T-cell (primary cell): ENCODE results near the gene DCPS. TPM values are rescaled to one million over a fixed set of nuclear protein-coding genes. Genes with fewer than 3 reads are reported as not detected.

ENCODE experiments used
- ATAC-seq, 4 experiments: fragments of 200-7000 bp in 3 of 4; fragments of 150-1000 bp in 1 of 4; cut with Tn5 transposase; replicated peaks in 1 of 4; 1 replicate in 3 of 4; 2 replicates in 1 of 4; pipeline ENCODE4 v1.10.0; 2021; ENCODE audit warnings: moderate library complexity in 3 of 4, mild to moderate bottlenecking in 2 of 4, moderate number of reproducible peaks in 1 of 4
- CTCF ChIA-PET, 2 donors: fragments of 300-600 bp; sonication (Branson Sonifier 250); formaldehyde crosslinking; loops; one replicate each; lab custom pipeline; 2022; ENCODE audit warnings: antibody characterized with exemption in 2 of 2; lab: Charles Lee
- POLR2A ChIA-PET, 2 donors: fragments of 300-600 bp; sonication (Branson Sonifier 250); formaldehyde crosslinking; loops; one replicate each; lab custom pipeline; 2022; ENCODE audit warnings: antibody characterized with exemption in 2 of 2; lab: Charles Lee
- DNase-seq, 35 experiments: peaks; one replicate each; pipeline versions ENCODE4 v3.0.0 to v3.0.0-alpha.2; 2013 to 2023
- H3K27ac ChIP-seq: one replicate; pipeline ENCODE4 v1.5.1; 2013; ENCODE audit warnings: low read length
- H3K27me3 ChIP-seq, 2 experiments: replicated peaks in 1 of 2; 1 replicate in 1 of 2; 2 replicates in 1 of 2; pipeline versions ENCODE4 v1.6.1 to v1.7.0; 2013; ENCODE audit warnings: low read length in 1 of 2, mixed read lengths in 1 of 2; ENCODE audit not compliant: control insufficient read depth in 2 of 2, insufficient read depth in 2 of 2; ENCODE audit errors: extremely low read depth in 1 of 2
- H3K36me3 ChIP-seq, 2 donors: 1 replicate in 1 of 2; 2 replicates in 1 of 2; pipeline versions ENCODE4 v1.6.1 to v1.7.0; 2013; ENCODE audit warnings: low read length in 1 of 2; ENCODE audit not compliant: control insufficient read depth in 2 of 2, insufficient read depth in 1 of 2; ENCODE audit errors: extremely low read depth in 1 of 2
- H3K4me1 ChIP-seq, 2 experiments: 1 replicate in 1 of 2; 2 replicates in 1 of 2; pipeline versions ENCODE4 v1.6.1 to v1.7.0; 2013; ENCODE audit warnings: low read length in 2 of 2, mixed read lengths in 1 of 2; ENCODE audit not compliant: insufficient read depth in 2 of 2, control insufficient read depth in 1 of 2; ENCODE audit errors: extremely low read depth in 1 of 2
- H3K4me3 ChIP-seq, 2 donors: 1 replicate in 1 of 2; 2 replicates in 1 of 2; pipeline versions ENCODE4 v1.5.1 to v1.7.0; 2013; ENCODE audit warnings: mild to moderate bottlenecking in 2 of 2, low read length in 1 of 2, moderate library complexity in 1 of 2; ENCODE audit not compliant: control insufficient read depth in 1 of 2; ENCODE audit errors: extremely low read depth in 1 of 2
- H3K9me3 ChIP-seq: 2 replicates; pipeline ENCODE4 v1.7.0; 2013
- H3K27ac Mint-ChIP-seq, 2 donors: one replicate each; pipeline ENCODE4 v1.8.0; 2020 to 2021; ENCODE audit warnings: mild to moderate bottlenecking in 2 of 2, mixed read lengths in 2 of 2
- H3K27me3 Mint-ChIP-seq, 2 donors: one replicate each; pipeline ENCODE4 v1.8.0; 2021 to 2022; ENCODE audit warnings: mixed read lengths in 2 of 2
- H3K36me3 Mint-ChIP-seq: one replicate; pipeline ENCODE4 v1.8.0; 2021; ENCODE audit warnings: mixed read lengths
- H3K4me1 Mint-ChIP-seq, 3 donors: one replicate each; pipeline ENCODE4 v1.8.0; 2020 to 2022; ENCODE audit warnings: mixed read lengths in 3 of 3, mild to moderate bottlenecking in 1 of 3
- H3K4me3 Mint-ChIP-seq, 3 donors: one replicate each; pipeline ENCODE4 v1.8.0; 2020 to 2022; ENCODE audit warnings: mild to moderate bottlenecking in 3 of 3, mixed read lengths in 3 of 3, moderate library complexity in 3 of 3
- H3K9me3 Mint-ChIP-seq, 3 donors: one replicate each; pipeline ENCODE4 v1.8.0; 2020 to 2022; ENCODE audit warnings: mixed read lengths in 3 of 3
- WGBS: methylation state at CpG from one replicate; pipeline ENCODE4 v1.1.5; 2013; ENCODE audit warnings: missing lambda C conversion rate; ENCODE audit not compliant: insufficient coverage; 5-methylcytosine and 5-hydroxymethylcytosine counted together
- total RNA-seq, 35 experiments: library from RNA in 6 of 35; stranded (reverse) in 6 of 35; fragments of 120-200 nt in 1 of 35; gene quantifications; one replicate each; pipeline versions ENCODE4 v1.2.1 to v1.2.4 and lab custom pipeline; 2013 to 2026

DCPS gene
- total RNA-seq, 5 donors from 2014 or later (not counting 1 experiment from before 2014, with no cell fraction given) = 12.4 to 23.7 (median 19.8) TPM

DNA sequence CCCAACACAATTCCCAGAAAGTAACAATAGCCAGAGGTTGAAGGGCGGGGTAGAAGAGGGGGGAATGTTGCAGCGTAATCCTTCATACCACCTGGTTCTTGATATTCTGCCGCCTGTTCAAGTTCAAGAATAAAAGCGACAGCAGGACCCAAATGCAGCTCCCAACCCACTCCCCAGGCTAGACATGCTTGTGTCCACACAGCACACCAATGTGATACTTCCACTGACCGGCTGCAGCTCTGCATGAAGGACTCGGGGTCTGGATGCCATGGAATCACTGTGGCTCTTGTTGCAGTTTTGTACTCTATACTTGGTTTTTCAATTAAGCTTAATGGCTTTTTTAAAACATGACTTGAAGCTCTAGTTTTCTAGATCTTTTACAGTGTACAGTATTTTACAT lies 41.6 kb upstream of the DCPS start:
- Mint-ChIP-seq H3K4me1 (peaks cover 7 to 15% (median 14%) of the 10 kb centered on the region in 3 donors), H3K27me3 (no peaks in the 10 kb centered on the region), H3K4me3 (no peak overlapping the region), H3K27ac (no peak overlapping the region), H3K36me3 (peaks cover 41% of the 10 kb centered on the region), H3K9me3 (no peaks in the 10 kb centered on the region)
- DNase-seq (no peak), ATAC-seq (no peak)
- H3K36me3 ChIP-seq = peaks cover 26 to 57% of the 10 kb centered on the region in 2 donors
- no peak overlapping the region for H3K4me3 ChIP-seq
- 100% methylated on average over 3 of the region's 6 CpGs for WGBS
- no peak overlapping the region for H3K27ac ChIP-seq
- ChIA-PET POLR2A (interaction anchor here (0.5 to 0.8 kb wide), 3 partner anchors 21 to 672 kb away, joined by 3 to 4 read pairs (median 4); no protein-coding TSS in a partner anchor), CTCF (interaction anchor here in 1 of 2 donors (1.1 kb wide), 1 partner anchor 54 kb away, joined by 3 read pairs; no protein-coding TSS in a partner anchor)
- H3K9me3 ChIP-seq = no peaks in the 10 kb centered on the region
- H3K27me3 ChIP-seq = no peaks in the 10 kb centered on the region
- peaks cover 0 to under 1% of the 10 kb centered on the region in 2 experiments for H3K4me1 ChIP-seq

DNA sequence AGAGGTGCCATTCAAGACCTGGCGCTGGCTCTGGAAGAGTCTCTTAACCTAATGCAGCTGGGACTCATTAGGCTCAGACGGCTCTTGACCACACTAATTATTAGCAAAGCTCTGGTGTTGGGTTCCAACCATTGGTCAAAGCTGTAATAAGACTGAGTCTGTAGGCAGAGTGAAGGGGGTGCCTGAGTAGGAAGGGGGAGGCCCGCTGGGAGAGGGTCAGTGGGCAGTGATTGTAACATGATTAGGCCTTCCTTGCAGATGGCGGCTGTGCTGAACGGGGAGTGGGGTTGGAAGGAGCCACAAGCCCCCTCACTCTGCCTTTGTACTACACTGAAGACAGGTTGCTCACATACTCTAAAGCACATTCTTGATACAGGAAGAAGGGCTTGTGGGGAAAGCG lies 40.4 kb upstream of the DCPS start:
- POLR2A ChIA-PET = interaction anchor here in 1 of 2 donors (0.7 kb wide), 1 partner anchor 1426 kb away, joined by 3 read pairs; no protein-coding TSS in a partner anchor

DNA sequence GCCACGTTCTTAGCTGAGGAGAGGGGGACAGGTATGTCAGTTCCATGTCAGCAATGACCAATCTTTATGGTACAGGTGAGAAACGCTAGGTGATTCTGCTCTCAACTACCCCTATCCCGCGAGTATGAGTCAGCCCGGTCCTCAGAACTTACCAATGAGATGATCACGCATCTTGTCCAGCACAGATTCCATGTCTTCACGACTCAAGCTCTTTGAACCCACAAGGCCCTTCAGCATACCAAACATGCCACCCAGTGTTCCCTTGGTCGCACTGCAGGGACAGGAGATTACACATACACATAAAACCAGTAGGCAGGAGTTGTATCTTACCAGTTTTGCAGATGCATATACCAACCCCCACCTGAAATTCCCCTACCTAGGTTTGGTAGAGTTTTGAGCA lies 38.0 kb upstream of the DCPS start:
- DNase-seq (no peak), ATAC-seq (no peak)
- no peak overlapping the region for H3K4me3 ChIP-seq
- CTCF ChIA-PET = interaction anchor here in 1 of 2 donors (0.8 kb wide), 1 partner anchor 9 kb away, joined by 3 read pairs; no protein-coding TSS in a partner anchor
- POLR2A ChIA-PET = interaction anchor here in 1 of 2 donors (0.6 kb wide), 1 partner anchor 8 kb away, joined by 3 read pairs; no protein-coding TSS in a partner anchor
- WGBS = 93% methylated on average over 3 of the region's 8 CpGs
- peaks cover 18 to 20% of the 10 kb centered on the region in 2 experiments for H3K4me1 ChIP-seq
- Mint-ChIP-seq H3K4me3 (peak overlapping the region in 1 of 3 donors; percentile 14), H3K27ac (no peak overlapping the region), H3K9me3 (no peaks in the 10 kb centered on the region), H3K4me1 (peaks cover 33 to 46% (median 42%) of the 10 kb centered on the region in 3 donors), H3K36me3 (peaks cover 43% of the 10 kb centered on the region), H3K27me3 (no peaks in the 10 kb centered on the region)
- H3K27me3 ChIP-seq = no peaks in the 10 kb centered on the region
- no peaks in the 10 kb centered on the region for H3K9me3 ChIP-seq
- H3K27ac ChIP-seq = no peak overlapping the region
- peaks cover 26 to 56% of the 10 kb centered on the region in 2 donors for H3K36me3 ChIP-seq

More for the DNA sequence above, 40.4 kb upstream of the DCPS start:
- ATAC-seq (no peak), DNase-seq (no peak)
- H3K9me3 Mint-ChIP-seq = no peaks in the 10 kb centered on the region
- H3K4me1 ChIP-seq = peaks cover 10 to 11% of the 10 kb centered on the region in 2 experiments
- H3K9me3 ChIP-seq = no peaks in the 10 kb centered on the region
- no peak overlapping the region for H3K4me3 Mint-ChIP-seq
- H3K36me3 ChIP-seq = peaks cover 26 to 56% of the 10 kb centered on the region in 2 donors
- peaks cover 43% of the 10 kb centered on the region for H3K36me3 Mint-ChIP-seq
- H3K27me3 ChIP-seq = no peaks in the 10 kb centered on the region
- no peak overlapping the region for H3K27ac ChIP-seq
- whole genome bisulfite sequencing = 72% methylated on average over 2 of the region's 6 CpGs
- CTCF ChIA-PET = no interaction called here
- H3K4me1 Mint-ChIP-seq = peaks cover 16 to 25% (median 23%) of the 10 kb centered on the region in 3 donors
- no peaks in the 10 kb centered on the region for H3K27me3 Mint-ChIP-seq
- no peak overlapping the region for H3K27ac Mint-ChIP-seq
- H3K4me3 ChIP-seq = no peak overlapping the region

DNA sequence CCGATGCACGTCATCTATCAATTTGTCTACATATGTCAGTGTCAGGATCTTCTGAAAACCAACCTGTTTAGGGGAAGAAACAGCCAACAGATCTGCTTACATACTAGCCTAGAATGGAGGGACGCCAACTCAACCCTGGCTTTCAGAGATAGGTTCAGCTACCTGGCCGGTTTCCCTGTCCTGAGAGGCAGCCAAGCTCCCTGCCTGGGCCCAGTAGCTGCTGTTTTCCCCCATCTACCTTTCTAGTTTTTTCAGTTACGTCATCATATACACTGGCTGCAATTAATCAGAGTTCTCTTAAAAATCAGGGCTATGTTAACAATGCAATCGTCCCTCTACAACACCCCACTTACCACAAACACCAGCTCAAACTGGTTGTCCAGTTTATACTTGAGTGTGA lies 36.2 kb upstream of the DCPS start:
- Mint-ChIP-seq H3K27ac (peak overlapping the region; percentile 97 to 98), H3K9me3 (no peaks in the 10 kb centered on the region), H3K4me1 (peaks cover 40 to 49% (median 43%) of the 10 kb centered on the region in 3 donors), H3K36me3 (peaks cover 43% of the 10 kb centered on the region), H3K27me3 (no peaks in the 10 kb centered on the region), H3K4me3 (peak overlapping the region; percentile 94 to 99 (median 97))
- POLR2A ChIA-PET = no interaction called here
- CTCF ChIA-PET = interaction anchor here in 1 of 2 donors (0.5 to 1.5 kb wide), 4 partner anchors 31 to 86 kb away, joined by 3 to 6 read pairs (median 4); partner anchors contain the start of genes DCPS and FAM118B
- H3K4me3 ChIP-seq = peak overlapping the region; percentile 91 to 97
- DNase-seq (no peak), ATAC-seq (no peak)
- H3K27ac ChIP-seq = peak overlapping the region; percentile 89
- H3K27me3 ChIP-seq = no peaks in the 10 kb centered on the region
- H3K36me3 ChIP-seq = peaks cover 26 to 48% of the 10 kb centered on the region in 2 donors
- no peaks in the 10 kb centered on the region for H3K9me3 ChIP-seq
- peaks cover 18 to 20% of the 10 kb centered on the region in 2 experiments for H3K4me1 ChIP-seq
- 92% methylated on average over 4 of the region's 6 CpGs for WGBS

DNA sequence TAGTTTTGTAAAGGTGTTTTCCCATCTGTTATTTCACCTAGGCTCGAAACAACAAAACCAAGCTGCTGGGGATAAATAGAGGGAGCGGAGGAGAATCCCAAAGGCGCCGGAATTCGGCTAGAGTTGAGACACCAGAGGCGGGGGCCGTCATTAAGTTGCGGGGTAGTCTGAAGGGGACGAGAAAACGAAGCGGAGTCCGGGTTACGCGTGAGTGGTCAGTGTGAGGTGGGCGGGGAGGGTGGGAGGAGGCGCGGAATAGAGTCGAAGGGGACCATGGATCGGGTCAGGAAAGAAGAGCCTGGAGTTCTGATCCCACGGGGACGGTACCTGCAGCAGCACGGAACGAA lies 35.5 kb upstream of the DCPS start:
- Histone ChIP-seq H3K36me3 (peaks cover 25 to 48% of the 10 kb centered on the region in 2 donors), H3K4me1 (peaks cover 18 to 20% of the 10 kb centered on the region in 2 experiments), H3K27ac (peak overlapping the region; percentile 89), H3K9me3 (no peaks in the 10 kb centered on the region), H3K27me3 (no peaks in the 10 kb centered on the region), H3K4me3 (peak overlapping the region; percentile 91 to 97)
- DNase-seq (peak in 2 of 35 experiments; percentile 3 to 28), ATAC-seq (no peak)
- Mint-ChIP-seq H3K4me1 (peaks cover 41 to 49% (median 43%) of the 10 kb centered on the region in 3 donors), H3K9me3 (no peaks in the 10 kb centered on the region), H3K27me3 (no peaks in the 10 kb centered on the region), H3K4me3 (peak overlapping the region; percentile 94 to 99 (median 97)), H3K27ac (peak overlapping the region; percentile 97 to 98), H3K36me3 (peaks cover 40% of the 10 kb centered on the region)
- POLR2A ChIA-PET = interaction anchor here (0.6 to 1.2 kb wide), 3 partner anchors 15 to 677 kb away, joined by 3 to 13 read pairs (median 3); partner anchors contain the start of gene TIRAP (in 1 of the 2)
- 0% methylated on average over 22 of the region's 23 CpGs for WGBS
- CTCF ChIA-PET = interaction anchor here in 1 of 2 donors (0.9 to 1.5 kb wide), 4 partner anchors 35 to 88 kb away, joined by 3 to 5 read pairs (median 3); partner anchors contain the start of genes DCPS and FAM118B
